COR-L47 (cell line): Measurements from ENCODE around the gene TUBB3.
"Not testable (repeated sequence)": the region's sequence is repeated elsewhere in the genome, so short reads cannot be mapped to it uniquely, and the experiment has no call there.

ENCODE experiments used
- DNase-seq: peaks from one replicate; lab custom pipeline; 2025; lab: John Stamatoyannopoulos, UW

The TUBB3 gene

GRCh38 chr16:89902980-89903379, 20.2 kb upstream of the TUBB3 start:
- no peak for DNase-seq

- no peak for DNase-seq
Observed at GRCh38 chr16:89903908-89904515, 19.1 kb upstream of the TUBB3 start.

GRCh38 chr16:89904606-89905510, 18.3 kb upstream of the TUBB3 start:
- no peak for DNase-seq

- DNase-seq = no peak
Observed at GRCh38 chr16:89905511-89906139, 17.5 kb upstream of the TUBB3 start.

GRCh38 chr16:89906140-89907025, 16.8 kb upstream of the TUBB3 start:
- DNase-seq = no peak

- DNase-seq = no peak
Observed at GRCh38 chr16:89907055-89907814, 15.9 kb upstream of the TUBB3 start.

- DNase-seq = no peak
Observed at GRCh38 chr16:89908236-89908635, 14.9 kb upstream of the TUBB3 start.

- DNase-seq = peak; percentile 63
Observed at GRCh38 chr16:89909777-89910716, 13.1 kb upstream of the TUBB3 start.

- DNase-seq = no peak
Observed at GRCh38 chr16:89910717-89911354, 12.3 kb upstream of the TUBB3 start.

- no peak for DNase-seq
Observed at GRCh38 chr16:89911375-89911774, 11.8 kb upstream of the TUBB3 start.

- DNase-seq = no peak
Observed at GRCh38 chr16:89912143-89912542, 11.0 kb upstream of the TUBB3 start.

- DNase-seq = no peak
Observed at GRCh38 chr16:89912627-89913026, 10.5 kb upstream of the TUBB3 start.

- no peak for DNase-seq
Observed at GRCh38 chr16:89913408-89914387, 9.4 kb upstream of the TUBB3 start.

GRCh38 chr16:89914642-89915285, 8.4 kb upstream of the TUBB3 start:
- DNase-seq = not testable (repeated sequence)

GRCh38 chr16:89915303-89916232, 7.6 kb upstream of the TUBB3 start:
- DNase-seq = no peak

- peak; percentile 89 for DNase-seq
Observed at GRCh38 chr16:89917773-89918452, 5.2 kb upstream of the TUBB3 start.
